Measurements from ENCODE around the gene VGF.

- TF ChIP-seq POLR2A (IDR thresholded peaks at IDR 0.05; ENCODE audit: low read length) (no peak), GATA1 (IDR thresholded peaks at IDR 0.05; ENCODE audit: low read depth, low read length) (no peak)
These were observed 5.5 kb upstream of the VGF start for GRCh38 chr7:101170617-101171441.
